Stimulated activated CD8-positive, alpha-beta memory T cell treated with anti-CD3 and anti-CD28 coated beads, Interleukin-12 subunit alpha, Interleukin-12 subunit beta, amount 100 ng/mL, for 4 hours (primary cell): ENCODE results near the gene FBXL16.

Experiments
- DNase-seq: peaks from one replicate; pipeline ENCODE4 v3.0.0-alpha.2; 2020; ENCODE audit warnings: low read depth

FBXL16 gene

DNA sequence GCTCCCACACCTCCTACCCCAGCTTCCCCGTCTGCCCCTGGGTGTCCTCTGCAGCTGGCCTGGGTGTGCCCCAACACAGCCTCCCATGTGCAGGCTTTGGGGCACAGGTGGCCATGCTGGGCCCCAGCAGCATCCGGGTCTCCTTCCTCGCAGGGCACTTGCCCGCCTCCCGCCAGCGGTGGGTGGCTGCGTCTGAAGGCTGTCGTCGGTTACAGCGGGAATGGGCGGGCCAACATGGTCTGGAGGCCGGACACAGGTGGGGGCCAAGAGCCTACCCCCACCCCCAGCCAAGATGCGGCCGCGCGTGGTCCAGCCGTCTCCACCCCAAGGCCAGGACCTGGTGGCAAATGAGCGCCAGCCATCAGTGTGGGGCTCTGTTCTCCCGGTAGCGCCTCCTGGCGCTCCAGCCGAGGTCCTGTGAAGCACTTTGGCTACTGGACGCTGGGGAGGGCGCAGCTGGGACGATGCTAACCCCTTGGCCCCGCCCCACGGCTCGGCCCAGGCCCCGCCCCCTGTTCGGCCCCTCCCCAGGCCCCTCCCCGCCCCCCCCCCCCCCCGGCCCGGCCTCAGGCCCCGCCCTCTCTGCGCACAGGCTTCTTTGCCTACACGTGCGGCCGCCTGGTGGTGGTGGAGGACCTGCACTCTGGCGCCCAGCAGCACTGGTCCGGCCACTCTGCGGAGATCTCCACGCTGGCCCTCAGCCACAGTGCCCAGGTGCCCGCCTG, 45.0 kb downstream of the FBXL16 start:
- DNase-seq, result no peak

DNA sequence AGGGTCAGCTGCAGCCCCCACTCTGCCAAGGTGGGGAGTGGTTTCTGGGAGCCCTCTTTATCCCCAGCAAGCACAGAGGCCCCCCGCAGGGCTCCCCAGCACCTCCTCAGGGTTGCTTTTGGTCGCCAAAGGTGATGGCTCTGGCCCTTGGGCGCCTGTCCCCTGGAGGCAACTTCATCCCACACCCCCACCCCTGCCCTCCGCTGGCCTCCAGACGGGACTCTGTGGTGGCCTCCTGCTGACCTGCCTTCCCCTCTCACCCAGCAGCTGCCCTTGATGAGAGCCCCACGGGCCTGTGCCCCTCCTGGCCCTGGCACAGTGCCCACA, 45.5 kb downstream of the FBXL16 start:
- DNase-seq, result no peak

DNA sequence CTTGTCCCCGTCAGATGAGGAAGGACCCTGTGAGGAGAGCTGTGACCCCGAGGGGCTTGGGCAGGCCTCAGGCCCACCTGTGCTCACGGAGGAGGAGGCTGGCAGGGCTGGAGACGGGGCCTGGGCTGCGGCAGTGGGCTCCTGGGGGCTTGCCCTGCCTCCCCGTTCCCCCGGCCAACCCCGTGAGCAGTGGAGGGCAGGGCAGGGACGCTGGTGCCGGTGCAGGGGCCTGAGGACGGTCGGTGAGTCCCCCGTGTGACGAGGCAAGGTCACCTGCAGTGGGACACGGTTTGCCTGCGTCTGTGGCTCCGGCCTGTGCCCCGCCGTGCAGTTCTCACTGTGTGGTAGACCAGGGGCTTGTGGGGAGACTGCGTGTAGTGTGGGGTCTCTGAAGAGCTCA, 46.0 kb downstream of the FBXL16 start:
- no peak for DNase-seq

DNA sequence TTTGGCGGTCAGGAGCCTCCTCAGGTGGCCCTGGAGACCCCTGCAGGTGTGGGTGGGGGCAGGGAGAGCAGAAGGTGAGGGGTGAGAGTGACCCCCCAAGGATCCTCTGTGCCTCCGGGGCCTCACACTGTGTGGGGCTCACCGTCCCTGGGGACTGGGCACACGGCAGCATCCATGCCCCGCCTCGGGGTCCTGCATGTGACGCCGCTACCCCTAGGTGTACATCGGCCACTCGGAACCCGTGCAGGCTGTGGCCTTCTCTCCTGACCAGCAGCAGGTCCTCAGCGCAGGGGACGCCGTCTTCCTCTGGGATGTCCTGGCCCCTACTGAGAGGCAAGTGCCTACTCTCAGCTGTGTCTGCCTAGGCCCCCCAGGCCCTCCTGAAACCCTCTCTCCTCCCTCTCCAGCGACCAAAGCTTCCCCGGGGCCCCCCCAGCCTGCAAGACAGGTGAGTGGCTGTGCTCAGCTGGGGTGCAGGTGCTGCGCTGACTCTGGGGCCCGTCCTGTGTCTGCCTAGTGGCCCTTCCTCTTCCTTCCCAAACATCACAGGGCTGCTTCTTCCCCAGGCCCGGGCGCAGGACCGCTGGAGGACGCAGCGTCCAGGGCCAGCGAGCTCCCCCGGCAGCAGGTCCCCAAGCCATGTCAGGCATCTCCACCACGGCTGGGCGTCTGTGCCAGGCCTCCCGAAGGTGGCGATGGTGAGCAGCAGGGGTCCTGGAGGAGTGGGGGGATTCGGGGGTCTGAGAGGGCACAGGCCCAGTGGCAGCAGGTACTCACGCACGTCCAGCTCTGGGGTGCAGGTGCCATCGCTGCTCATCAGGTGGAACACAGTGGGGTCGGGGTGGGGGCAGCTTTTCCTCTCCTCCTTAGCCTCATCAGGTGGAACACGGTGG, 46.7 kb downstream of the FBXL16 start:
- DNase-seq, result no peak

DNA sequence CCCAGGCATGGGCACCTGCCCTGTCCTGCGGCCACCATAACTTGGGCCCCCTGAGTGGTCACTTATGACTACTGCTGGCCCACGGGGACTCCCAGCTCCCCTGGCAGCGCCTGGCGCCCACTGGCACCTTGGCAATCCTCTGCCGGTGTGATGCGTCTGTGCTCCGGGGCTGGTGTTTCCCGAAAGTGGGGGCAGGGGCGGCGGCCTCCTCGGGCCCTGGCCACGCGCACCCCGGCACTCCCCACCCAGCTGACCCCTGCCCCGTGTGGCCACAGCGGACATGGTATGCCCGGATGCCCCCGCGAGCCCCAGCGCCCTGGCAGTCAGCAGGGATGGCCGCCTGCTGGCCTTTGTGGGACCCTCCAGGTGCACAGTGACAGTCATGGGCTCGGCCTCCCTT, 48.1 kb downstream of the FBXL16 start:
- no peak for DNase-seq

DNA sequence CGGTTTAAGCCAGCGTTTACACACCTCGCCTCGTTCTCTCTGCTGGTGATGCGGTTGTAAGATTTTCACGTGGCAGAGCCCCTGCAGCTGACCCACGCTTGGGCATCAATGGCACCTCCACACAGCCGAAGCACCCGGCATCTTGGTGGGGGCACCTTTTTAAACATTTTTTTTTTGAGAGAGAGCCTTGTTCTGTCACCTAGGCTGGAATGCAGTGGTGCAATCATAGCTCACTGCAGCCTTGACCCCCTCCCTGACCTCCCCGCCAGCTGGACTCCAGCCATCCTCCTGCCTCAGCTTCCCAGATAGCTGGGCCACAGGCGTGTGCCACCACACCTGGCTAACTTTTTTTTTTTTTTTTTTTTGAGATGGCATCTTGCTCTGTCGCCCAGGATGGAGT, 51.6 kb downstream of the FBXL16 start:
- no peak for DNase-seq

DNA sequence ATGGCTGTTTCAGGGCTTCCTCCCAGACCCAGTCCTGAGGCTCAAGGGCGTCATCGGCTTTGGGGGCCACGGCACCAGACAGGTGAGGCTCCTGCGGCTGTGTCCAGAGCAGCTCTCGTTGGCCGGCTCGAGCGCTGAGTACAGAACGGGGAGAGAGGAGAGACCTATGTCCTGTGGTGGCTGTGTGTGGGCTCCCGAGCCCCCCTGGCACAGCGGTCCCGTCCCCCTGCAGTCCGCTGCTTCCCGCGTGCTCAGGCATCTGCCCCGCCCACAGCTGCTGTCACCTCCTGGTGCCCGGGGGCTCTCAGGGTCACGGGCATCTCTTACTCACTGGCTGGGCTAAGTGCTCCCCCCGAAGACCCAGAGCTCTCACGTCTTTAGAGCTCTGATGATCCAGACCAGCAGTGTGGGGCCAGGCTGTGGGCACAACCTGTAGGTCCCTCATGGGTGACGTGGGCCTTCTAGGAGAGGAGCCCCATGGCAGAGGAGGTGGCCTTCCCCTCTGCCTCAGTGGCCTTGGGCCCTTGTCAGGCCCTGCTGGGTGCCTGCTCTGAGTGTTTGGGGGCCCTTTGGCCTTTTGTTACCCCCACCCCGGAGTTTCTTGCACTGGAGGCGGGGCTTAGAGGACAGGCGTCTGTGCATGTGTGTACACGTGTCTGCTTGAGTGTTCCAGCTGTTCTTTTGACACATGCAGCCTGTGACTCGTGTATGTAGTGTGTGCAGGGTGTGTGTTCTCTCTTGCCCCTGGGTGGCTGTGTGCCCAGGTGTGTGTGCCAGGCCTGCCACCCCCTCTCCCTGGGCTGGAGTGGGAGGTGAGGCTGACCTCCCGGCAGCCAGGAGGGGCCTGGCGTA, 52.9 kb downstream of the FBXL16 start:
- no peak for DNase-seq

DNA sequence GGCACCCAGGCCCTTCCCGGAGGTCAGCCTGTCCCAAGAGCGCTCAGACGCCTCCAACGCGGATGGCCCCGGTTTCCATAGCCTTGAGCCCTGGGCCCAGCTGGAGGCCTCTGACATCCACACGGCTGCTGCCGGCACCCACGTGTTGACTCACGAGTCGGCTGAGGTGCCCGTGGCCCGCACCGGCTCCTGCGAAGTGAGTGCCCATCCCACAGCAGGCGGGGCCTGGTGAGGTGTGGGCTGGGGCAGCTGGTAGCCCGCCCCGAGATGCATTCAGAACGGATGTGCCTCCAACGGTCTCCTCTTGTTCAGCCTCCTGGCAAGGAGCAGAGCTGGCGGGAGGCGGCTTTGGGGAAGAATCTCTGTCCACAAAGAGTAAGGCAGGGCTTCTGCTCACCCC, 53.8 kb downstream of the FBXL16 start:
- DNase-seq, result no peak

DNA sequence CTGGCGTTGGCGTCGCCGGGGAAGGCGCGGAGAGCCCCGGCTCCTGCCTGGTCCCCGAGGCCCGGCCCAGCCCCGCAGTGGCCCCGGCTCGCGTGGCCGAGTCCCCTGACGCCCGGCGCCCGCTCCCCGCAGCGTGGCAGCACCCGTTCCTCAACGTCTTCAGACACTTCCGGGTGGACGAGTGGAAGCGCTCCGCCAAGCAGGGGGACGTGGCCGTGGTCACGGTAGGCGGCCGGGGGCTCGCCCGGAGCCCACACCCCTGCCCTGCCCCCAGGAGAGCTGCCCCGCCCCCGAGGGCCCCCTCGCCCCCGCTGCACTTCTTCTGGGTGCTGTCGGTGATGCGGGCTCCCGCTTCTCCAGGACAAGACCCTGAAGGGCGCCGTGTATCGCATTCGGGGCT, 56.0 kb downstream of the FBXL16 start:
- DNase-seq, result no peak

DNA sequence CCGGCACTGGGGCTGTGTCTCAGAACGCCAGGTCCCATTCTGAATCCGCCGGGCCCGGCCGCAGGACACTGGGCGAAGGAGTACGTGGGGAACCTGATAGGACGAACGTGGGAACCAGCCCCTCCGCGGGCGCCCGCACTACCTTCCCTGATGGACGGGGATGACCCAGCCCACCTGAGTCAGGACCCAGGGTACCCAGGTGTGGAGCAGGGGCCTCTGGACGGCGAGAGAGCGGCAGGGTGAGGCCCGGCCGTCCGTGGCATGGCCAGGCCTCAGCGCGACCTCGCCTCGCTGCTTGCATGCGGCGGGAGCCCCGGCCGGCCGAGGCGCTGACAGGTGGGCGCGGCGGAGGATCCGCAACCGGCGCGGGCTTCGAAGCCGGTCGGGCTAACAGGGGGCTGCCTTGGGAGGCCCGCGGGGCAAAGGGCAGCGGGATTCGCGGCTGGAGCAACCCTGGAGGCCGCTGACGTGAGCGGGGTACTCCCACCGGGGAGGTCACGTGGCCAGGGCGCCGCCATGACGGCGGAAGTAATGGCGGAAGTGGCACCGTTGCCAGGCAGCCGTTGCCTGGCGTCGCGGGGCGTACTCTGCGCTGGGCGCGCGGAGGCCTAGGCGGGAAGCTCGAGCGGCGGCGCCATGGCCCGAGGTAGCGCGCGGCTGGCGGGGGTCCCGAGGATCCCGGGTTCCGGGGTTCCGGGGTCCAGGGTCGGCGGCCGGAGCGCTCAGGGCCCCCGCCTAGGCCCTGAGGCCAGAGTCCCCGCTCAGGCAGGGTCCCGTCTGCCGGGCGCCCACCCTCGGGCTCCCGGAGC, 56.6 kb downstream of the FBXL16 start, which contains the start of gene WDR90:
Gene WDR90 (plus strand): TSS at position 585 of the 809 bp plus-strand sequence. CDS start 52 bp downstream, at position 637.
- peak; percentile 90 for DNase-seq

DNA sequence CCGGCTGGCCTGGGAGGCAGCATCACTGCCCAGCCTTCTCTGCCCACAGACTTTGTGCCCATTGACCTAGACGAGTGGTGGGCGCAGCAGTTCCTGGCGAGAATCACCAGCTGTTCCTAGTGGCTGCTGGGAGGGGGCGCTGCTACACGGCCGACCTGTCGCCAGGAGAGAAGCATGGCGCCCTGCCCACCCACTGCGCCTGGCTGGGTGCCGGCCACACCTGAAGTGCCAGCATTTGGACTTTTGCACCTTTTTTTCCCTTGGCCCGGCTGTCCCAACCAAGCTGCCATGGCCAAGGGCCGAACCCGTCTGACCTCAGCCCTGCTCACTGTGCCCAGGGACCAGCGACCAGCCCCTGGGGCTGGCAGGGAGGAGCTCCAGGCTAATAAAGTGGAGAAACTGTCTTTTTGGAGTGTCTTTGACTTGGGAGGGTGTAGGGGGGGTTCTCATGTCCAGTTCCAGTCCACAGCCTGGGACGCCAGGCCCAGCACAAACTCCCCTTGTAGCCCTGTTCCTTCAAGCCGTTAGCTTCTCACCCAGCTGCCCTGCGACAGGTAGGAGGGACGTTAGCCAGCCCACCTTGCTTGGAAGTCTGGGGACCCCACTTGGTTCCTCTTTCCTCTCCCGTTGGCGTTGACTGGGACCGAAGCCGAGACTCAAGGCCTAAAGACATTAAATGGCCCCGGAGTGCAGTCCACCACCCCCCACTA, 57.4 kb downstream of the FBXL16 start:
- no peak for DNase-seq

DNA sequence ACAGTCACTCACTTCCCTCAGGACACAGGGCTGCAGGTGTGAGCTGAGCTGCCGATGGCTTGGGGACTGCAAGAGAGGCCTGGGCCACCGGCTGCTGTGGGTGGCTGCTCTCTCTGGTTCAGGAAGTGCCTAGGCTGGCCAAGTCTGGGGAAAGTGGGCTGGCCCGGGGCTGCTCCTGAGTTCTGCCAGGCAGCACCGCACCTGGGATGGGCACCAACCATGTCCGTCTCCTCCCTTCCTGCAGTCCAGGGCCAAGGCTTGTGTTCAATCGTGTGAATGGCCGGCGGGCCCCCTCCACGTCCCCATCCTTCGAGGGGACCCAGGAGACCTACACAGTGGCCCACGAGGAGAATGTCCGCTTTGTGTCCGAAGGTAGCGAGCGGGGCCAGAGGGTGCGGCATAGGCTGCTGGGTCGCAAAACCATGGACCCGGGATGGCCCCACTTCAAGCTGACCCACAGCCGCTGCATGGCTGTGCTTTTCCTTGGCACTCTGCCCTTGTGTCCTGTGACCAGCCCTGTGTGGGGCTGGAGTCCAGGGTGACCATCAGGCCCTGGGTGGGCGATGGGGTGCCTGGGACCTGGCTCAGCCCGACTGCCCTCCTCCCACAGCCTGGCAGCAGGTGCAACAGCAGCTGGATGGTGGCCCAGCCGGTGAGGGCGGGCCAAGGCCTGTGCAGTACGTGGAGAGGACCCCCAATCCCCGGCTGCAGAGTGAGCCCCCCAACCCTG, 58.3 kb downstream of the FBXL16 start:
- no peak for DNase-seq

DNA sequence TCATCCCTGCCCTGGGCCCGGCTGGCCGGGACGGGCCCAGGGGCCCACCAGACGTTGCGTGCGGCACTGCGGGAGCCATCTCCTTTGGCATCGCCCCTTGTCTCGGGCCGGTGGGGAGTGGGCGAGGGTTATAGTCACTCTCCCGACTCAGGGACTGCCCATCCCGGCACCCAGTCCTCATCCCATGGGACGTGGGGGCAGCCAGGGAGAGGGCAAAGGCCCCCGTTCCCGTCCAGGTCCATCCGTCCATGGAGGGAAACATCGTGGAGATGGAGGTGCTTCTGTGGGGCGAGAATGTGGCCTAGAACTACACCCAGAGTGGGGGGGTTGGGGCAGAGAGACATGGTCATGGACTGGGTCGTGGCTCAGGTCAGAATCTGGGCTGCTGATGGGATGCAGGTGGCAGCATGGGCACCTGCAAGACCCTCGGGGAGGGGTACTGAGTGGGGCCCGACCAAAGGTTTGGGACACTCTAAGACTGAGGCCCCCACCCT, 58.9 kb downstream of the FBXL16 start:
- DNase-seq, result no peak

DNA sequence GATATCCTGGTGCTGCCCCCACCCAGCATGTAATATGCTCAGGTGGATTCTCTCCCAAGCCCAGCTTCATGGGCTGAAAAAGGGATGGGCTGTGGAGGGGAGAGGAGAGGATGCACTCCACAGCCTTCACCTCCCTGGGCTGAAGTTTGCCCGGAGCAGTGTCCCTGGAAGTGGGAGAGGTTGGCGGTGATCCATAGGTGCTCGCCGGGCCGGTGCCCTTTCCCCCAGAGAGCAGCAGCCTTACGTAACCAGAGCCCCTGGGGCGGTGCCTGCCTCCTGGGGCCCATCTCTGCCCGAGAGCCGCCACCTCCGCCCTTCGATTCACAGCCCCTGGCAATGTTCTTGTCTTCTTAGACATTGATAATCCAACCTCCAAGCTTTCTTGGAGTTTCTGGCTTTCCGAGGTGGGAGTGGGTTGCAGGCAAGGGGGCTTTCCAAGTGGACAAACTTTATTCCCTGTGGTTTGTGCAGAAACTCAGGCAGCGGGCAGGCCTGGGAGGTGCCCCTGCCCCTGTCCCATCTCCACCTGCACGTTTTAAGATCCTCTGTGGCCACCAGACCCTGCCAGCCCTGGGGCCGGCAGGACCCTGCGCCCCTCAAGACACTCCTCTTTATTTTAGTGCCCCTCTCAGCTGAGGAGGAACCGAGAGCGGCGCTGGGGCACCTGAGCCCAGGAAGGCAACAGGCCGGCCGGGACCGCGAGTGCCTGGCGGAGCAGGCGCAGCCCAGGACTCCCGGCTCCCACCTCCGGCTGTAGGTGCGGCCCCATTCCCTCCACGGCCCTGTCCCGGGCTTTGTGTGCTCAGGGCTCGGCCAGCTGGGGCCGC, 59.5 kb downstream of the FBXL16 start:
- DNase-seq, result no peak

DNA sequence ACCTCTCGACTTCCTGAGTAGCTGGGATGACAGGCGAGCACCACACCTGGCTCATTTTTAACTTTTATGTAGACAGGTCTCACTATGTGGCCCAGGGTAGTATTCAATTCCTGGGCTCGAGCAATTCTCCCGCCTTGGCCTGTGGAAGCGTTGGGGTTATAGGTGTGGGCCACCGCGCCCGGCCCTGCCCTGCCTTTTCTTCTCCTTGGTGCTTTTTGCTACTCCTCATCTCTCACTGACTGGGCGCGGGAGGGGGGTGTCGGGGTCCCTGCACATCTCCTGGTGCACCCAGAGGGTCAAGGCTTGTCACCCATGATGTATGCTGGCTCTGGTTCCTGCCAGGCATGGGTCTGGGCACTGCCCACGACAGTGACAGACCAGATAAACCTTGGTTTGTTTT, 61.0 kb downstream of the FBXL16 start:
- no peak for DNase-seq

DNA sequence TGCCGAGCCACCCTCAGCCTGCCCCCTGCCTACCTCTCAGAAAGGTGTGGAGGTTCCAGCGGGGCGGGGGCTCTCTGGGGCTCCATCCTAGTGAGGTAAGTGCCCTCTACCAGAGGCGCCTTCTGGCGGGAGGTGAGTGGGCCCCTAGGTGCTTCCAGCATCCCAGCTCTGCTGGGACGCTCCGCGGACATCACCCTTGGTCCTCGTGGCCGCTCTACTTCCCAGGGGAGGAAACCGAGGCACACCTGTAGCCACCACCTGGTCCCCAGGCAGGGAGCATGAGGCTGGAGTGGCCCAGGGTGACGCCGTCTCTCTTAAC, 62.6 kb downstream of the FBXL16 start:
- DNase-seq, result no peak
